ENCODE data around the gene FGF13.

The FGF13 gene

GRCh38 chrX:138683600-138683999 lies 27.9 kb downstream of the FGF13 start:
- Histone ChIP-seq H3K27me3 (ENCODE audit: control insufficient read depth, low read length) (no peaks in the 10 kb centered on the region), H3K4me1 (ENCODE audit: control insufficient read depth, low read length) (peaks cover 7% of the 10 kb centered on the region), H3K9me2 (replicated peaks; ENCODE audit: control insufficient read depth, low read length) (no peaks in the 10 kb centered on the region), H3K9me3 (ENCODE audit: control insufficient read depth, insufficient read depth, low read length) (no peaks in the 10 kb centered on the region), H3K79me2 (ENCODE audit: control insufficient read depth, low read length) (no peaks in the 10 kb centered on the region), H4K20me1 (ENCODE audit: control insufficient read depth, insufficient read depth, low read depth, low read length) (no peaks in the 10 kb centered on the region), H3K36me3 (ENCODE audit: control insufficient read depth, low read length) (no peaks in the 10 kb centered on the region), H3K4me3 (ENCODE audit: low read length) (no peak overlapping the region), H3F3A (ENCODE audit: control insufficient read depth, insufficient read depth) (no peaks in the 10 kb centered on the region), H3K4me2 (ENCODE audit: low read length) (no peak overlapping the region), H3K27ac (ENCODE audit: low read depth, low read length) (no peak overlapping the region)
- TF ChIP-seq EZH2phosphoT487 (IDR thresholded peaks at IDR 0.05; ENCODE audit: borderline replicate concordance, low read length) (no peak), CTCF (IDR thresholded peaks at IDR 0.05; ENCODE audit: low read depth, low read length, poor library complexity, severe bottlenecking) (no peak)

- TF ChIP-seq CTCF (IDR thresholded peaks at IDR 0.05; ENCODE audit: low read depth, low read length, poor library complexity, severe bottlenecking) = no peak
- TF ChIP-seq EZH2phosphoT487 (IDR thresholded peaks at IDR 0.05; ENCODE audit: borderline replicate concordance, low read length) = no peak
- H3K36me3 ChIP-seq (ENCODE audit: control insufficient read depth, low read length) = no peaks in the 10 kb centered on the region
- no peaks in the 10 kb centered on the region for H3K9me3 ChIP-seq (ENCODE audit: control insufficient read depth, insufficient read depth, low read length)
- H3K9me2 ChIP-seq (replicated peaks; ENCODE audit: control insufficient read depth, low read length) = no peaks in the 10 kb centered on the region
- H3K27ac ChIP-seq (ENCODE audit: low read depth, low read length) = no peak overlapping the region
- no peaks in the 10 kb centered on the region for H4K20me1 ChIP-seq (ENCODE audit: control insufficient read depth, insufficient read depth, low read depth, low read length)
- no peaks in the 10 kb centered on the region for H3K79me2 ChIP-seq (ENCODE audit: control insufficient read depth, low read length)
- H3K4me3 ChIP-seq (ENCODE audit: low read length) = no peak overlapping the region
- H3K27me3 ChIP-seq (ENCODE audit: control insufficient read depth, low read length) = no peaks in the 10 kb centered on the region
- H3K4me1 ChIP-seq (ENCODE audit: control insufficient read depth, low read length) = no peaks in the 10 kb centered on the region
- no peaks in the 10 kb centered on the region for H3F3A ChIP-seq (ENCODE audit: control insufficient read depth, insufficient read depth)
- no peak overlapping the region for H3K4me2 ChIP-seq (ENCODE audit: low read length)
These were observed 41.8 kb downstream of the FGF13 start for GRCh38 chrX:138669693-138670092.

- Histone ChIP-seq H3K27me3 (ENCODE audit: control insufficient read depth, low read length) (no peaks in the 10 kb centered on the region), H3K4me3 (ENCODE audit: low read length) (no peak overlapping the region), H4K20me1 (ENCODE audit: control insufficient read depth, insufficient read depth, low read depth, low read length) (no peaks in the 10 kb centered on the region), H3K79me2 (ENCODE audit: control insufficient read depth, low read length) (no peaks in the 10 kb centered on the region), H3K36me3 (ENCODE audit: control insufficient read depth, low read length) (no peaks in the 10 kb centered on the region), H3K27ac (ENCODE audit: low read depth, low read length) (no peak overlapping the region), H3F3A (ENCODE audit: control insufficient read depth, insufficient read depth) (no peaks in the 10 kb centered on the region), H3K9me2 (replicated peaks; ENCODE audit: control insufficient read depth, low read length) (no peaks in the 10 kb centered on the region), H3K4me2 (ENCODE audit: low read length) (no peak overlapping the region), H3K4me1 (ENCODE audit: control insufficient read depth, low read length) (no peaks in the 10 kb centered on the region), H3K9me3 (ENCODE audit: control insufficient read depth, insufficient read depth, low read length) (no peaks in the 10 kb centered on the region)
- TF ChIP-seq EZH2phosphoT487 (IDR thresholded peaks at IDR 0.05; ENCODE audit: borderline replicate concordance, low read length) (no peak), CTCF (IDR thresholded peaks at IDR 0.05; ENCODE audit: low read depth, low read length, poor library complexity, severe bottlenecking) (no peak)
These were observed 47.1 kb downstream of the FGF13 start for GRCh38 chrX:138664466-138664865.

- no peaks in the 10 kb centered on the region for H4K20me1 ChIP-seq (ENCODE audit: control insufficient read depth, insufficient read depth, low read depth, low read length)
- H3K4me1 ChIP-seq (ENCODE audit: control insufficient read depth, low read length) = no peaks in the 10 kb centered on the region
- H3K4me2 ChIP-seq (ENCODE audit: low read length) = no peak overlapping the region
- H3F3A ChIP-seq (ENCODE audit: control insufficient read depth, insufficient read depth) = no peaks in the 10 kb centered on the region
- TF ChIP-seq CTCF (IDR thresholded peaks at IDR 0.05; ENCODE audit: low read depth, low read length, poor library complexity, severe bottlenecking) (no peak), EZH2phosphoT487 (IDR thresholded peaks at IDR 0.05; ENCODE audit: borderline replicate concordance, low read length) (no peak)
- no peaks in the 10 kb centered on the region for H3K9me2 ChIP-seq (replicated peaks; ENCODE audit: control insufficient read depth, low read length)
- no peak overlapping the region for H3K4me3 ChIP-seq (ENCODE audit: low read length)
- H3K27me3 ChIP-seq (ENCODE audit: control insufficient read depth, low read length) = no peaks in the 10 kb centered on the region
- no peaks in the 10 kb centered on the region for H3K36me3 ChIP-seq (ENCODE audit: control insufficient read depth, low read length)
- no peaks in the 10 kb centered on the region for H3K9me3 ChIP-seq (ENCODE audit: control insufficient read depth, insufficient read depth, low read length)
- no peaks in the 10 kb centered on the region for H3K79me2 ChIP-seq (ENCODE audit: control insufficient read depth, low read length)
- H3K27ac ChIP-seq (ENCODE audit: low read depth, low read length) = no peak overlapping the region
These were observed 47.5 kb downstream of the FGF13 start for GRCh38 chrX:138664016-138664415.

Measured in DOHH2 (cell line).